H1 (cell line): ENCODE results near the gene TCEAL1. TPM values are rescaled to one million over a fixed set of nuclear protein-coding genes. Genes with fewer than 3 reads are reported as not detected.

Source experiments
- CTCF ChIA-PET: fragments of 300-600 bp; sonication (Branson Sonifier 250); formaldehyde crosslinking; loops from one replicate; lab custom pipeline; 2021; ENCODE audit not compliant: partially characterized antibody; lab: Charles Lee
- POLR2A ChIA-PET: fragments of 300-600 bp; sonication (Branson Sonifier 250); formaldehyde crosslinking; loops from one replicate; lab custom pipeline; 2021; ENCODE audit warnings: inconsistent platforms; ENCODE audit not compliant: partially characterized antibody; lab: Charles Lee
- DNase-seq, 2 experiments: peaks; one replicate each; pipeline versions ENCODE4 v3.0.0 to v3.0.0-alpha.2; 2010 to 2022; ENCODE audit warnings: low spot score in 2 of 2, low read depth in 1 of 2, mixed read lengths in 1 of 2
- FAIRE-seq: peaks from 2 replicates; lab custom pipeline; 2011; peaks lifted over from hg19 to GRCh38; lab: Jason Lieb, UNC
- H2AFZ ChIP-seq: 2 replicates; pipeline ENCODE4 v1.8.1; 2012; ENCODE audit warnings: low read length, inconsistent platforms
- H2AK5ac ChIP-seq: 2 replicates; pipeline ENCODE4 v1.6.1; 2013; ENCODE audit warnings: low read depth, low read length
- H2BK120ac ChIP-seq: replicated peaks from 2 replicates; pipeline ENCODE3; 2013; ENCODE audit warnings: low read depth, low read length, inconsistent platforms
- H2BK12ac ChIP-seq: 2 replicates; pipeline ENCODE4 v1.6.1; 2013; ENCODE audit warnings: low read depth, low read length
- H2BK15ac ChIP-seq: 2 replicates; pipeline ENCODE4 v1.6.1; 2013; ENCODE audit warnings: low read length
- H2BK20ac ChIP-seq: 2 replicates; pipeline ENCODE4 v1.6.1; 2013; ENCODE audit warnings: low read length
- H2BK5ac ChIP-seq: 2 replicates; pipeline ENCODE4 v1.6.1; 2013; ENCODE audit warnings: low read depth, low read length
- H3K14ac ChIP-seq: 2 replicates; pipeline ENCODE4 v1.6.1; 2013; ENCODE audit warnings: inconsistent platforms; ENCODE audit not compliant: insufficient read length
- H3K18ac ChIP-seq: 2 replicates; pipeline ENCODE4 v1.6.1; 2013; ENCODE audit warnings: low read length; ENCODE audit errors: extremely low read depth
- H3K23ac ChIP-seq: 2 replicates; pipeline ENCODE4 v1.6.1; 2013; ENCODE audit warnings: inconsistent platforms; ENCODE audit not compliant: insufficient read length
- H3K23me2 ChIP-seq: 2 replicates; pipeline ENCODE4 v1.6.1; 2013; ENCODE audit warnings: low read depth, low read length
- H3K27ac ChIP-seq: 2 replicates; pipeline ENCODE4 v1.6.1; 2011; ENCODE audit warnings: low read depth, low read length, inconsistent platforms
- H3K27me3 ChIP-seq, 4 experiments: replicated peaks in 1 of 4; 1 replicate in 1 of 4; 2 replicates in 3 of 4; pipeline versions ENCODE4 v1.6.1 to v1.8.1; 2011 to 2013; ENCODE audit warnings: low read length in 3 of 4, mild to moderate bottlenecking in 3 of 4, inconsistent platforms in 2 of 4, mixed read lengths in 2 of 4, moderate library complexity in 1 of 4; ENCODE audit not compliant: control insufficient read depth in 3 of 4, insufficient read depth in 3 of 4; ENCODE audit errors: extremely low read depth in 1 of 4
- H3K36me3 ChIP-seq, 4 experiments: 2 replicates each; pipeline versions ENCODE4 v1.6.1 to v1.8.1; 2011 to 2013; ENCODE audit warnings: mild to moderate bottlenecking in 4 of 4, low read length in 3 of 4, moderate library complexity in 2 of 4, control low read depth in 1 of 4, inconsistent platforms in 1 of 4; ENCODE audit not compliant: insufficient read depth in 4 of 4, control insufficient read depth in 2 of 4
- H3K4ac ChIP-seq: replicated peaks from 2 replicates; pipeline ENCODE3; 2013; ENCODE audit warnings: low read length, low read depth, mixed read lengths, inconsistent platforms; ENCODE audit not compliant: insufficient read length
- H3K4me1 ChIP-seq, 4 experiments: replicated peaks in 1 of 4; 1 replicate in 1 of 4; 2 replicates in 3 of 4; pipeline versions ENCODE4 v1.6.1 to v1.8.1; 2011 to 2013; ENCODE audit warnings: low read length in 3 of 4, inconsistent platforms in 2 of 4, mixed read lengths in 1 of 4; ENCODE audit not compliant: insufficient read depth in 4 of 4, control insufficient read depth in 3 of 4
- H3K4me2 ChIP-seq, 2 experiments: 2 replicates each; pipeline versions ENCODE4 v1.6.1 to v1.8.1; 2011 to 2013; ENCODE audit warnings: low read depth in 2 of 2, low read length in 2 of 2, control low read depth in 1 of 2, inconsistent platforms in 1 of 2, mild to moderate bottlenecking in 1 of 2; ENCODE audit not compliant: insufficient read depth in 1 of 2
- H3K4me3 ChIP-seq, 4 experiments: fragments of 200-600, 300-600 bp in 1 of 4; sonication (generic), shearing (Covaris generic), sonication (Bioruptor Twin) in 1 of 4; 2 replicates each; pipeline versions ENCODE4 v1.5.1 to v1.8.1; 2011 to 2016; ENCODE audit warnings: low read length in 4 of 4, low read depth in 3 of 4, control low read depth in 2 of 4, inconsistent platforms in 2 of 4, mild to moderate bottlenecking in 2 of 4, mixed read lengths in 1 of 4, moderate library complexity in 1 of 4; ENCODE audit not compliant: insufficient read depth in 2 of 4; ENCODE audit errors: extremely low read depth in 1 of 4
- H3K56ac ChIP-seq: replicated peaks from 2 replicates; pipeline ENCODE3; 2013; ENCODE audit warnings: low read depth, mild to moderate bottlenecking, mixed read lengths, low read length, inconsistent platforms; ENCODE audit not compliant: insufficient read length
- H3K79me1 ChIP-seq: 2 replicates; pipeline ENCODE4 v1.6.1; 2013; ENCODE audit warnings: low read depth, low read length, control low read depth
- H3K79me2 ChIP-seq, 2 experiments: 2 replicates each; pipeline versions ENCODE4 v1.6.1 to v1.8.1; 2012 to 2013; ENCODE audit warnings: low read length in 2 of 2, mild to moderate bottlenecking in 2 of 2, inconsistent platforms in 1 of 2; ENCODE audit not compliant: insufficient read depth in 2 of 2, control insufficient read depth in 1 of 2
- H3K9ac ChIP-seq, 4 experiments: replicated peaks in 1 of 4; 1 replicate in 1 of 4; 2 replicates in 3 of 4; pipeline versions ENCODE4 v1.6.1 to v1.8.1; 2011 to 2013; ENCODE audit warnings: low read depth in 3 of 4, low read length in 3 of 4, control low read depth in 2 of 4, mild to moderate bottlenecking in 2 of 4, moderate library complexity in 2 of 4, inconsistent platforms in 1 of 4; ENCODE audit errors: extremely low read depth in 1 of 4
- H3K9me3 ChIP-seq, 2 experiments: 2 replicates each; pipeline versions ENCODE4 v1.6.1 to v1.8.1; 2012 to 2013; ENCODE audit warnings: mild to moderate bottlenecking in 2 of 2, moderate library complexity in 2 of 2, control low read depth in 1 of 2, inconsistent platforms in 1 of 2, low read depth in 1 of 2, low read length in 1 of 2, mixed read lengths in 1 of 2; ENCODE audit not compliant: insufficient read depth in 2 of 2
- H4K20me1 ChIP-seq, 2 experiments: replicated peaks in 1 of 2; 2 replicates each; pipeline versions ENCODE3 to v1.8.1; 2011 to 2013; ENCODE audit warnings: inconsistent platforms in 2 of 2, low read length in 2 of 2, mild to moderate bottlenecking in 1 of 2; ENCODE audit not compliant: insufficient read depth in 2 of 2, control insufficient read depth in 1 of 2
- H4K5ac ChIP-seq: 2 replicates; pipeline ENCODE4 v1.6.1; 2013; ENCODE audit warnings: low read length, low read depth, mixed read lengths, inconsistent platforms; ENCODE audit not compliant: insufficient read length
- H4K8ac ChIP-seq: 2 replicates; pipeline ENCODE4 v1.8.0; 2013; ENCODE audit warnings: mild to moderate bottlenecking, moderate library complexity, low read length, inconsistent platforms; ENCODE audit not compliant: insufficient read depth; ENCODE audit errors: extremely low read depth
- H4K91ac ChIP-seq: replicated peaks from 2 replicates; pipeline ENCODE3; 2013; ENCODE audit warnings: low read length, mixed read lengths, inconsistent platforms; ENCODE audit not compliant: insufficient read length
- EZH2 ChIP-seq: fragments of 200-600 bp; sonication (generic); IDR thresholded peaks from 2 replicates; pipeline ENCODE4 v1.7.1; 2012; ENCODE audit warnings: low read depth, mild to moderate bottlenecking, moderate library complexity, low read length, inconsistent platforms; ENCODE audit not compliant: severe bottlenecking
- NRF1 ChIP-seq: IDR thresholded peaks from 2 replicates; pipeline ENCODE4 v1.6.1; 2011; ENCODE audit warnings: mild to moderate bottlenecking, low read depth, low read length, improper control_type of control experiment
- SIN3A ChIP-seq, 2 experiments: IDR thresholded peaks in 1 of 2; conservative IDR thresholded peaks in 1 of 2; 2 replicates each; pipeline ENCODE4 v1.6.1; 2011 to 2012; ENCODE audit warnings: low read length in 2 of 2, improper control_type of control experiment in 1 of 2, low read depth in 1 of 2, mild to moderate bottlenecking in 1 of 2
- WGBS, 2 experiments: shearing (Covaris generic) in 1 of 2; methylation state at CpG; one replicate each; pipeline versions ENCODE4 v1.1.6 to v1.1.7; 2013 to 2015; ENCODE audit warnings: low lambda C conversion rate in 2 of 2, mixed read lengths in 2 of 2, inconsistent platforms in 1 of 2, low coverage in 1 of 2, missing lambda C conversion rate in 1 of 2; ENCODE audit not compliant: insufficient replicate concordance in 2 of 2, insufficient coverage in 1 of 2, insufficient read length in 1 of 2; ENCODE audit errors: extremely low coverage in 1 of 2, missing lambda C conversion rate in 1 of 2; 5-methylcytosine and 5-hydroxymethylcytosine counted together
- polyA plus RNA-seq, 7 experiments: library from polyadenylated mRNA; depleted of rRNA in 3 of 7; stranded (reverse) in 5 of 7; unstranded in 2 of 7; fragments of >200 nt in 5 of 7; fragments of 200-250 nt in 2 of 7; gene quantifications; 1 replicate in 5 of 7; 2 replicates in 1 of 7; 4 replicates in 1 of 7; pipeline versions ENCODE4 v1.2.1 to v1.2.3, GENCODE V29; 2011 to 2013; ENCODE audit warnings: missing spikeins in 2 of 7, mixed read lengths in 2 of 7
- total RNA-seq: library from RNA; stranded (reverse); fragmentation: NEBNext Ultra II Directional; extraction: Animal tissue kit (Norgen Biotek cat#: 25700); gene quantifications from 2 replicates; pipeline ENCODE4 v1.2.1, GENCODE V29; 2021

The TCEAL1 gene
- total and polyA plus RNA-seq, 2 of the 8 experiments (the other 6 are each of a cell fraction or from before 2014, with no cell fraction given) = 3.9 to 4.1 TPM

GRCh38 chrX:103614999-103615398 is 13.8 kb upstream of the TCEAL1 start:
- Histone ChIP-seq H3K23me2 (no peaks in the 10 kb centered on the region), H3K4me2 (no peak overlapping the region), H3K36me3 (no peaks in the 10 kb centered on the region; a peak in 1 of 8 replicates), H3K23ac (no peak overlapping the region), H3K27ac (no peak overlapping the region), H3K4ac (no peak overlapping the region), H3K9me3 (no peaks in the 10 kb centered on the region), H3K79me1 (no peaks in the 10 kb centered on the region), H2AFZ (no peak overlapping the region), H2BK12ac (no peak overlapping the region), H2BK120ac (no peak overlapping the region), H4K91ac (no peak overlapping the region), H2AK5ac (no peak overlapping the region), H3K4me3 (no peak overlapping the region), H3K79me2 (no peaks in the 10 kb centered on the region), H3K56ac (no peak overlapping the region), H4K5ac (no peak overlapping the region), H2BK15ac (no peak overlapping the region), H3K14ac (no peak overlapping the region), H4K8ac (no peak overlapping the region), H4K20me1 (no peaks in the 10 kb centered on the region), H3K27me3 (no peaks in the 10 kb centered on the region), H3K9ac (no peak overlapping the region), H3K4me1 (no peaks in the 10 kb centered on the region), H2BK5ac (no peak overlapping the region), H2BK20ac (no peak overlapping the region), H3K18ac (no peak overlapping the region)
- TF ChIP-seq SIN3A (conservative IDR thresholded peaks at IDR 0.05 in 1 of 2, IDR thresholded peaks at IDR 0.05 in 1 of 2; ENCODE audit: low read depth in 1 of 2, low read length in 2 of 2) (no peak), NRF1 (no peak), EZH2 (no peak)
- FAIRE-seq (no peak), DNase-seq (no peak)
- CTCF ChIA-PET = no interaction called here
- POLR2A ChIA-PET = interaction anchor here (0.6 kb wide), 1 partner anchor 161 kb away, joined by 3 read pairs; no protein-coding TSS in a partner anchor
- 91% methylated on average over 1 of the region's 1 CpG; no CpG with 5 or more reads in 1 of the 2 experiments for WGBS, 2 experiments
